H1 (cell line): ENCODE results near the gene TACC2. TPM values are rescaled to one million over a fixed set of nuclear protein-coding genes. Genes with fewer than 3 reads are reported as not detected.

Experiments
- CTCF ChIA-PET: fragments of 300-600 bp; sonication (Branson Sonifier 250); formaldehyde crosslinking; loops from one replicate; lab custom pipeline; 2021; ENCODE audit not compliant: partially characterized antibody; lab: Charles Lee
- POLR2A ChIA-PET: fragments of 300-600 bp; sonication (Branson Sonifier 250); formaldehyde crosslinking; loops from one replicate; lab custom pipeline; 2021; ENCODE audit warnings: inconsistent platforms; ENCODE audit not compliant: partially characterized antibody; lab: Charles Lee
- DNase-seq, 2 experiments: peaks; one replicate each; pipeline versions ENCODE4 v3.0.0 to v3.0.0-alpha.2; 2010 to 2022; ENCODE audit warnings: low spot score in 2 of 2, low read depth in 1 of 2, mixed read lengths in 1 of 2
- FAIRE-seq: peaks from 2 replicates; lab custom pipeline; 2011; peaks lifted over from hg19 to GRCh38; lab: Jason Lieb, UNC
- H2AFZ ChIP-seq: 2 replicates; pipeline ENCODE4 v1.8.1; 2012; ENCODE audit warnings: low read length, inconsistent platforms
- H2AK5ac ChIP-seq: 2 replicates; pipeline ENCODE4 v1.6.1; 2013; ENCODE audit warnings: low read depth, low read length
- H2BK120ac ChIP-seq: replicated peaks from 2 replicates; pipeline ENCODE3; 2013; ENCODE audit warnings: low read depth, low read length, inconsistent platforms
- H2BK12ac ChIP-seq: 2 replicates; pipeline ENCODE4 v1.6.1; 2013; ENCODE audit warnings: low read depth, low read length
- H2BK15ac ChIP-seq: 2 replicates; pipeline ENCODE4 v1.6.1; 2013; ENCODE audit warnings: low read length
- H2BK20ac ChIP-seq: 2 replicates; pipeline ENCODE4 v1.6.1; 2013; ENCODE audit warnings: low read length
- H2BK5ac ChIP-seq: 2 replicates; pipeline ENCODE4 v1.6.1; 2013; ENCODE audit warnings: low read depth, low read length
- H3K14ac ChIP-seq: 2 replicates; pipeline ENCODE4 v1.6.1; 2013; ENCODE audit warnings: inconsistent platforms; ENCODE audit not compliant: insufficient read length
- H3K18ac ChIP-seq: 2 replicates; pipeline ENCODE4 v1.6.1; 2013; ENCODE audit warnings: low read length; ENCODE audit errors: extremely low read depth
- H3K23ac ChIP-seq: 2 replicates; pipeline ENCODE4 v1.6.1; 2013; ENCODE audit warnings: inconsistent platforms; ENCODE audit not compliant: insufficient read length
- H3K23me2 ChIP-seq: 2 replicates; pipeline ENCODE4 v1.6.1; 2013; ENCODE audit warnings: low read depth, low read length
- H3K27ac ChIP-seq: 2 replicates; pipeline ENCODE4 v1.6.1; 2011; ENCODE audit warnings: low read depth, low read length, inconsistent platforms
- H3K27me3 ChIP-seq, 4 experiments: replicated peaks in 1 of 4; 1 replicate in 1 of 4; 2 replicates in 3 of 4; pipeline versions ENCODE4 v1.6.1 to v1.8.1; 2011 to 2013; ENCODE audit warnings: low read length in 3 of 4, mild to moderate bottlenecking in 3 of 4, inconsistent platforms in 2 of 4, mixed read lengths in 2 of 4, moderate library complexity in 1 of 4; ENCODE audit not compliant: control insufficient read depth in 3 of 4, insufficient read depth in 3 of 4; ENCODE audit errors: extremely low read depth in 1 of 4
- H3K36me3 ChIP-seq, 4 experiments: 2 replicates each; pipeline versions ENCODE4 v1.6.1 to v1.8.1; 2011 to 2013; ENCODE audit warnings: mild to moderate bottlenecking in 4 of 4, low read length in 3 of 4, moderate library complexity in 2 of 4, control low read depth in 1 of 4, inconsistent platforms in 1 of 4; ENCODE audit not compliant: insufficient read depth in 4 of 4, control insufficient read depth in 2 of 4
- H3K4ac ChIP-seq: replicated peaks from 2 replicates; pipeline ENCODE3; 2013; ENCODE audit warnings: low read length, low read depth, mixed read lengths, inconsistent platforms; ENCODE audit not compliant: insufficient read length
- H3K4me1 ChIP-seq, 4 experiments: replicated peaks in 1 of 4; 1 replicate in 1 of 4; 2 replicates in 3 of 4; pipeline versions ENCODE4 v1.6.1 to v1.8.1; 2011 to 2013; ENCODE audit warnings: low read length in 3 of 4, inconsistent platforms in 2 of 4, mixed read lengths in 1 of 4; ENCODE audit not compliant: insufficient read depth in 4 of 4, control insufficient read depth in 3 of 4
- H3K4me2 ChIP-seq, 2 experiments: 2 replicates each; pipeline versions ENCODE4 v1.6.1 to v1.8.1; 2011 to 2013; ENCODE audit warnings: low read depth in 2 of 2, low read length in 2 of 2, control low read depth in 1 of 2, inconsistent platforms in 1 of 2, mild to moderate bottlenecking in 1 of 2; ENCODE audit not compliant: insufficient read depth in 1 of 2
- H3K4me3 ChIP-seq, 4 experiments: fragments of 200-600, 300-600 bp in 1 of 4; sonication (generic), shearing (Covaris generic), sonication (Bioruptor Twin) in 1 of 4; 2 replicates each; pipeline versions ENCODE4 v1.5.1 to v1.8.1; 2011 to 2016; ENCODE audit warnings: low read length in 4 of 4, low read depth in 3 of 4, control low read depth in 2 of 4, inconsistent platforms in 2 of 4, mild to moderate bottlenecking in 2 of 4, mixed read lengths in 1 of 4, moderate library complexity in 1 of 4; ENCODE audit not compliant: insufficient read depth in 2 of 4; ENCODE audit errors: extremely low read depth in 1 of 4
- H3K56ac ChIP-seq: replicated peaks from 2 replicates; pipeline ENCODE3; 2013; ENCODE audit warnings: low read depth, mild to moderate bottlenecking, mixed read lengths, low read length, inconsistent platforms; ENCODE audit not compliant: insufficient read length
- H3K79me1 ChIP-seq: 2 replicates; pipeline ENCODE4 v1.6.1; 2013; ENCODE audit warnings: low read depth, low read length, control low read depth
- H3K79me2 ChIP-seq, 2 experiments: 2 replicates each; pipeline versions ENCODE4 v1.6.1 to v1.8.1; 2012 to 2013; ENCODE audit warnings: low read length in 2 of 2, mild to moderate bottlenecking in 2 of 2, inconsistent platforms in 1 of 2; ENCODE audit not compliant: insufficient read depth in 2 of 2, control insufficient read depth in 1 of 2
- H3K9ac ChIP-seq, 4 experiments: replicated peaks in 1 of 4; 1 replicate in 1 of 4; 2 replicates in 3 of 4; pipeline versions ENCODE4 v1.6.1 to v1.8.1; 2011 to 2013; ENCODE audit warnings: low read depth in 3 of 4, low read length in 3 of 4, control low read depth in 2 of 4, mild to moderate bottlenecking in 2 of 4, moderate library complexity in 2 of 4, inconsistent platforms in 1 of 4; ENCODE audit errors: extremely low read depth in 1 of 4
- H3K9me3 ChIP-seq, 2 experiments: 2 replicates each; pipeline versions ENCODE4 v1.6.1 to v1.8.1; 2012 to 2013; ENCODE audit warnings: mild to moderate bottlenecking in 2 of 2, moderate library complexity in 2 of 2, control low read depth in 1 of 2, inconsistent platforms in 1 of 2, low read depth in 1 of 2, low read length in 1 of 2, mixed read lengths in 1 of 2; ENCODE audit not compliant: insufficient read depth in 2 of 2
- H4K20me1 ChIP-seq, 2 experiments: replicated peaks in 1 of 2; 2 replicates each; pipeline versions ENCODE3 to v1.8.1; 2011 to 2013; ENCODE audit warnings: inconsistent platforms in 2 of 2, low read length in 2 of 2, mild to moderate bottlenecking in 1 of 2; ENCODE audit not compliant: insufficient read depth in 2 of 2, control insufficient read depth in 1 of 2
- H4K5ac ChIP-seq: 2 replicates; pipeline ENCODE4 v1.6.1; 2013; ENCODE audit warnings: low read length, low read depth, mixed read lengths, inconsistent platforms; ENCODE audit not compliant: insufficient read length
- H4K8ac ChIP-seq: 2 replicates; pipeline ENCODE4 v1.8.0; 2013; ENCODE audit warnings: mild to moderate bottlenecking, moderate library complexity, low read length, inconsistent platforms; ENCODE audit not compliant: insufficient read depth; ENCODE audit errors: extremely low read depth
- H4K91ac ChIP-seq: replicated peaks from 2 replicates; pipeline ENCODE3; 2013; ENCODE audit warnings: low read length, mixed read lengths, inconsistent platforms; ENCODE audit not compliant: insufficient read length
- GTF2F1 ChIP-seq: IDR thresholded peaks from 2 replicates; pipeline ENCODE4 v1.6.1; 2012; ENCODE audit warnings: low read depth, low read length, improper control_type of control experiment, borderline replicate concordance
- SAP30 ChIP-seq: fragments of 300-600 bp; sonication (generic); IDR thresholded peaks from 2 replicates; pipeline ENCODE4 v1.7.1; 2012; ENCODE audit warnings: low read length, moderate library complexity, mild to moderate bottlenecking, inconsistent platforms; ENCODE audit not compliant: insufficient read depth, insufficient replicate concordance
- WGBS, 2 experiments: shearing (Covaris generic) in 1 of 2; methylation state at CpG; one replicate each; pipeline versions ENCODE4 v1.1.6 to v1.1.7; 2013 to 2015; ENCODE audit warnings: low lambda C conversion rate in 2 of 2, mixed read lengths in 2 of 2, inconsistent platforms in 1 of 2, low coverage in 1 of 2, missing lambda C conversion rate in 1 of 2; ENCODE audit not compliant: insufficient replicate concordance in 2 of 2, insufficient coverage in 1 of 2, insufficient read length in 1 of 2; ENCODE audit errors: extremely low coverage in 1 of 2, missing lambda C conversion rate in 1 of 2; 5-methylcytosine and 5-hydroxymethylcytosine counted together
- polyA plus RNA-seq, 7 experiments: library from polyadenylated mRNA; depleted of rRNA in 3 of 7; stranded (reverse) in 5 of 7; unstranded in 2 of 7; fragments of >200 nt in 5 of 7; fragments of 200-250 nt in 2 of 7; gene quantifications; 1 replicate in 5 of 7; 2 replicates in 1 of 7; 4 replicates in 1 of 7; pipeline versions ENCODE4 v1.2.1 to v1.2.3, GENCODE V29; 2011 to 2013; ENCODE audit warnings: missing spikeins in 2 of 7, mixed read lengths in 2 of 7
- total RNA-seq: library from RNA; stranded (reverse); fragmentation: NEBNext Ultra II Directional; extraction: Animal tissue kit (Norgen Biotek cat#: 25700); gene quantifications from 2 replicates; pipeline ENCODE4 v1.2.1, GENCODE V29; 2021

The TACC2 gene
- total and polyA plus RNA-seq, 2 of the 8 experiments (the other 6 are each of a cell fraction or from before 2014, with no cell fraction given), result 21.2 to 46.6 TPM

GRCh38 chr10:122290334-122290733 is 301.4 kb downstream of the TACC2 start:
- H2BK120ac ChIP-seq, result no peak overlapping the region
- H3K56ac ChIP-seq, result no peak overlapping the region
- WGBS, 2 experiments, result 89% methylated on average over 7 of the region's 7 CpGs; no CpG with 5 or more reads in 1 of the 2 experiments
- no peak overlapping the region for H4K91ac ChIP-seq
- H4K5ac ChIP-seq, result no peak overlapping the region
- DNase-seq (no peak), FAIRE-seq (no peak)
- no peak overlapping the region for H2BK20ac ChIP-seq
- no peaks in the 10 kb centered on the region for H3K79me1 ChIP-seq
- H2BK12ac ChIP-seq, result no peak overlapping the region
- H3K9ac ChIP-seq, result no peak overlapping the region
- H2BK5ac ChIP-seq, result no peak overlapping the region
- H3K36me3 ChIP-seq, result no peaks in the 10 kb centered on the region
- H3K27ac ChIP-seq, result no peak overlapping the region
- no peak overlapping the region for H3K4ac ChIP-seq
- H4K20me1 ChIP-seq, result no peaks in the 10 kb centered on the region
- no peak overlapping the region for H2BK15ac ChIP-seq
- peaks cover 0 to 4% (median 0%) of the 10 kb centered on the region in 4 experiments; a peak in 2 of 7 replicates for H3K27me3 ChIP-seq
- ChIA-PET CTCF (interaction anchor here (0.5 to 1.7 kb wide), 3 partner anchors 9 to 233 kb away, joined by 3 to 8 read pairs (median 3); no protein-coding TSS in a partner anchor), POLR2A (no interaction called here)
- no peak for TF ChIP-seq GTF2F1
- TF ChIP-seq SAP30, result no peak
- H3K79me2 ChIP-seq, result no peaks in the 10 kb centered on the region
- no peak overlapping the region for H2AK5ac ChIP-seq
- H3K9me3 ChIP-seq, result no peaks in the 10 kb centered on the region
- no peak overlapping the region for H3K4me3 ChIP-seq
- no peak overlapping the region for H3K23ac ChIP-seq
- no peak overlapping the region for H3K14ac ChIP-seq
- no peaks in the 10 kb centered on the region for H3K23me2 ChIP-seq
- H3K4me2 ChIP-seq, result no peak overlapping the region
- no peak overlapping the region for H4K8ac ChIP-seq
- peaks cover 0 to 6% (median 0%) of the 10 kb centered on the region in 4 experiments; a peak in 4 of 7 replicates for H3K4me1 ChIP-seq
- H2AFZ ChIP-seq, result no peak overlapping the region
- no peak overlapping the region for H3K18ac ChIP-seq
